Brain pericyte (primary cell): ENCODE data around the gene FAM43A.

Experiments used
- DNase-seq: peaks from one replicate; pipeline ENCODE4 v3.0.0-alpha.2; 2012; ENCODE audit warnings: low read depth, low spot score

The FAM43A gene

GRCh38 chr3:194685718-194686413 lies at the start of gene FAM43A:
TSS of gene FAM43A (plus strand) at chr3:194685883. CDS start at chr3:194686827, 944 bp downstream.
- DNase-seq: peak; percentile 83

- DNase-seq: no peak
Measured at GRCh38 chr3:194637066-194637465, 48.6 kb upstream of the FAM43A start.

- no peak for DNase-seq
Measured at GRCh38 chr3:194637541-194638400, 47.9 kb upstream of the FAM43A start.

GRCh38 chr3:194638991-194639605 lies 46.6 kb upstream of the FAM43A start:
- no peak for DNase-seq

- DNase-seq: no peak
Measured at GRCh38 chr3:194640829-194641228, 44.9 kb upstream of the FAM43A start.

- DNase-seq: no peak
Measured at GRCh38 chr3:194642769-194643168, 42.9 kb upstream of the FAM43A start.

GRCh38 chr3:194647747-194648146 lies 37.9 kb upstream of the FAM43A start:
- no peak for DNase-seq

- no peak for DNase-seq
Measured at GRCh38 chr3:194654443-194654842, 31.2 kb upstream of the FAM43A start.

GRCh38 chr3:194657439-194657838 lies 28.2 kb upstream of the FAM43A start:
- DNase-seq: no peak

- no peak for DNase-seq
Measured at GRCh38 chr3:194658477-194659242, 27.0 kb upstream of the FAM43A start.

GRCh38 chr3:194659778-194660177 lies 25.9 kb upstream of the FAM43A start:
- DNase-seq: no peak

GRCh38 chr3:194661374-194661773 lies 24.3 kb upstream of the FAM43A start:
- no peak for DNase-seq

- no peak for DNase-seq
Measured at GRCh38 chr3:194661946-194662345, 23.7 kb upstream of the FAM43A start.

- no peak for DNase-seq
Measured at GRCh38 chr3:194664857-194665256, 20.8 kb upstream of the FAM43A start.

- DNase-seq: no peak
Measured at GRCh38 chr3:194667363-194667762, 18.3 kb upstream of the FAM43A start.

- DNase-seq: no peak
Measured at GRCh38 chr3:194671511-194671899, 14.2 kb upstream of the FAM43A start.

GRCh38 chr3:194671900-194672808 lies 13.5 kb upstream of the FAM43A start, which contains the start of gene LSG1:
TSS of gene LSG1 (minus strand) at chr3:194672191. CDS start at chr3:194672162, 29 bp downstream.
- peak; percentile 84 for DNase-seq

GRCh38 chr3:194672876-194673275 lies 12.8 kb upstream of the FAM43A start:
- DNase-seq: no peak

- no peak for DNase-seq
Measured at GRCh38 chr3:194673761-194674160, 11.9 kb upstream of the FAM43A start.

GRCh38 chr3:194675081-194675640 lies 10.5 kb upstream of the FAM43A start:
- DNase-seq: no peak
